ENCODE data around the gene SCYL2.
"Not testable (repeated sequence)": the region's sequence is repeated elsewhere in the genome, so short reads cannot be mapped to it uniquely, and the experiment has no call there.

SCYL2 gene

DNA sequence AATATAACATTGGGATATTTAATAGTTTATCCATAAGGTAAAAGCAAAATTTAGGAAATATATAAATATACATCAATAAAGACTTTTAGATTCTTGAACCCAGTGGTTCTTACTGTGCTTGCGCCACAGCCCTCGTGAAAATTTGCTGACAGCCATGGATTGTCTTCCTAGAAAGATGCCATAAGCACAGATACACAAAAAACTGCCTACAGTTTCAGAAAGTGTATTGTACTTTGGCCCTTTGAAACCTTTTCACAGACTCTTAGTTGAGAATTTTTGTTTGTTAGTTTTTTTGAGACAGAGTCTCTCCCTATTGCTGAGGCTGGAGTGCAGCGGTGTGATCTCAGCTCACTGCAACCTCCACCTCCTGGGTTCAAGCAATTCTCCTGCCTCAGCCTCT is 28.2 kb upstream of the SCYL2 start:
- Histone ChIP-seq H3K9me3 (ENCODE audit: control insufficient read depth, insufficient read depth, low read depth, low read length) (no peaks in the 10 kb centered on the region), H3K4me1 (ENCODE audit: control insufficient read depth, insufficient read depth, low read length) (peaks cover 6% of the 10 kb centered on the region; the same call in 1 of the 2 replicates), H3K27me3 (ENCODE audit: control insufficient read depth, insufficient read depth, low read length) (no peaks in the 10 kb centered on the region), H3K36me3 (ENCODE audit: control insufficient read depth, insufficient read depth, low read length) (no peaks in the 10 kb centered on the region), H3K9ac (ENCODE audit: low read length) (no peak overlapping the region), H3K4me3 (ENCODE audit: low read depth, low read length) (no peak overlapping the region), H3K27ac (ENCODE audit: low read depth, low read length) (no peak overlapping the region)

- Histone ChIP-seq H3K9ac (ENCODE audit: low read length) (no peak overlapping the region), H3K36me3 (ENCODE audit: control insufficient read depth, insufficient read depth, low read length) (no peaks in the 10 kb centered on the region), H3K4me3 (ENCODE audit: low read depth, low read length) (no peak overlapping the region), H3K9me3 (ENCODE audit: control insufficient read depth, insufficient read depth, low read depth, low read length) (no peaks in the 10 kb centered on the region), H3K27me3 (ENCODE audit: control insufficient read depth, insufficient read depth, low read length) (no peaks in the 10 kb centered on the region), H3K4me1 (ENCODE audit: control insufficient read depth, insufficient read depth, low read length) (peaks cover 1% of the 10 kb centered on the region; the same call in 1 of the 2 replicates), H3K27ac (ENCODE audit: low read depth, low read length) (no peak overlapping the region)
Measured at GRCh38 chr12:100239589-100239988, 27.4 kb upstream of the SCYL2 start.

DNA sequence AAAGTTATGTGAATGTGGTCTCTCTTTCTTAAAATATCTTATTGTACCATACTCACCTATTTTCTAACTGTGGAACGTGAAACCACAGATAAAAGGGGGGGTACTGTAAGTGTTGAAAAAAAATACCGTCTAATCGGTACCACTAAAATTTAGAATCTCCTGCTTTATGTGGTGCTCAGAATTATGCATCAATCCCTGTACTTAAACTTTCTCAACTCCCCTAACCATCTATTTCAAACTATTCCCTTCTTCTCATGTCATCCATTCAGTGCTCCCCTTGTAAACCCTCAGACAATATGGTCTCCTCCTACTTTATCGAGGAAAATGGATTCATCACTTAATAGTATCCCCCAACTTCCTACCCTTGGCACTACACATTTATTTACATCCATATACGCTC is 23.8 kb upstream of the SCYL2 start:
- no peak overlapping the region for H3K9ac ChIP-seq (ENCODE audit: low read length)
- no peaks in the 10 kb centered on the region for H3K4me1 ChIP-seq (ENCODE audit: control insufficient read depth, insufficient read depth, low read length)
- H3K36me3 ChIP-seq (ENCODE audit: control insufficient read depth, insufficient read depth, low read length), result no peaks in the 10 kb centered on the region
- H3K4me3 ChIP-seq (ENCODE audit: low read depth, low read length), result no peak overlapping the region
- H3K27me3 ChIP-seq (ENCODE audit: control insufficient read depth, insufficient read depth, low read length), result no peaks in the 10 kb centered on the region
- no peak overlapping the region for H3K27ac ChIP-seq (ENCODE audit: low read depth, low read length)
- H3K9me3 ChIP-seq (ENCODE audit: control insufficient read depth, insufficient read depth, low read depth, low read length), result no peaks in the 10 kb centered on the region

- H3K9me3 ChIP-seq (ENCODE audit: control insufficient read depth, insufficient read depth, low read depth, low read length), result no peaks in the 10 kb centered on the region
- no peak overlapping the region for H3K27ac ChIP-seq (ENCODE audit: low read depth, low read length)
- H3K9ac ChIP-seq (ENCODE audit: low read length), result no peak overlapping the region
- H3K4me1 ChIP-seq (ENCODE audit: control insufficient read depth, insufficient read depth, low read length), result no peaks in the 10 kb centered on the region
- no peak overlapping the region for H3K4me3 ChIP-seq (ENCODE audit: low read depth, low read length)
- no peaks in the 10 kb centered on the region; the same call in 1 of the 2 replicates for H3K36me3 ChIP-seq (ENCODE audit: control insufficient read depth, insufficient read depth, low read length)
- no peaks in the 10 kb centered on the region for H3K27me3 ChIP-seq (ENCODE audit: control insufficient read depth, insufficient read depth, low read length)
Measured at GRCh38 chr12:100247765-100248164, 19.2 kb upstream of the SCYL2 start.

- no peaks in the 10 kb centered on the region for H3K9me3 ChIP-seq (ENCODE audit: control insufficient read depth, insufficient read depth, low read depth, low read length)
- H3K4me1 ChIP-seq (ENCODE audit: control insufficient read depth, insufficient read depth, low read length), result no peaks in the 10 kb centered on the region
- H3K36me3 ChIP-seq (ENCODE audit: control insufficient read depth, insufficient read depth, low read length), result no peaks in the 10 kb centered on the region; the same call in 1 of the 2 replicates
- no peaks in the 10 kb centered on the region for H3K27me3 ChIP-seq (ENCODE audit: control insufficient read depth, insufficient read depth, low read length)
- no peak overlapping the region for H3K4me3 ChIP-seq (ENCODE audit: low read depth, low read length)
- H3K9ac ChIP-seq (ENCODE audit: low read length), result no peak overlapping the region
- no peak overlapping the region for H3K27ac ChIP-seq (ENCODE audit: low read depth, low read length)
Measured at GRCh38 chr12:100248886-100249285, 18.1 kb upstream of the SCYL2 start.

GRCh38 chr12:100249941-100250340 is 17.0 kb upstream of the SCYL2 start:
- Histone ChIP-seq H3K9ac (ENCODE audit: low read length) (no peak overlapping the region), H3K36me3 (ENCODE audit: control insufficient read depth, insufficient read depth, low read length) (no peaks in the 10 kb centered on the region; the same call in 1 of the 2 replicates), H3K9me3 (ENCODE audit: control insufficient read depth, insufficient read depth, low read depth, low read length) (no peaks in the 10 kb centered on the region), H3K27me3 (ENCODE audit: control insufficient read depth, insufficient read depth, low read length) (no peaks in the 10 kb centered on the region), H3K4me3 (ENCODE audit: low read depth, low read length) (no peak overlapping the region), H3K27ac (ENCODE audit: low read depth, low read length) (no peak overlapping the region), H3K4me1 (ENCODE audit: control insufficient read depth, insufficient read depth, low read length) (no peaks in the 10 kb centered on the region)

DNA sequence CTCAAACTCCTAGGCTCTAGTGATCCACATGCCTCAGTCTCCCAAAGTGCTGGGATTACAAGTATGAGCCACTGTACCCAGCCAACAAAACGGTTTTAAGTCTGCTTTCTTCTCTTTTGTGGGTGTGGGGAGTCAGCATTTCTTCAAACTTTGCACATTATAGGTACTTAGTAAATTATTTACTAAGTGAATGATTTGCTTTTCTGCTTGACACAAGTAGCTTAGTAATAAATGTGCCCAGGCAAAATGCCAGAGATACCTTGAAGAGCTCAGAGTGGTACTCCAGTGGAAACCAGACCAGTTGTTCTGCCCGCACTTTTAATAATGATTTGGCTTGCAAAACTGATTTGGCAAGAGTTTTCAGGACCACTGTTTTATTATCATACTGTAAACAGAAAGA is 15.1 kb upstream of the SCYL2 start:
- H3K9me3 ChIP-seq (ENCODE audit: control insufficient read depth, insufficient read depth, low read depth, low read length), result no peaks in the 10 kb centered on the region
- H3K27me3 ChIP-seq (ENCODE audit: control insufficient read depth, insufficient read depth, low read length), result no peaks in the 10 kb centered on the region
- H3K36me3 ChIP-seq (ENCODE audit: control insufficient read depth, insufficient read depth, low read length), result no peaks in the 10 kb centered on the region; the same call in 1 of the 2 replicates
- no peak overlapping the region for H3K9ac ChIP-seq (ENCODE audit: low read length)
- no peaks in the 10 kb centered on the region for H3K4me1 ChIP-seq (ENCODE audit: control insufficient read depth, insufficient read depth, low read length)
- H3K4me3 ChIP-seq (ENCODE audit: low read depth, low read length), result no peak overlapping the region
- H3K27ac ChIP-seq (ENCODE audit: low read depth, low read length), result no peak overlapping the region

DNA sequence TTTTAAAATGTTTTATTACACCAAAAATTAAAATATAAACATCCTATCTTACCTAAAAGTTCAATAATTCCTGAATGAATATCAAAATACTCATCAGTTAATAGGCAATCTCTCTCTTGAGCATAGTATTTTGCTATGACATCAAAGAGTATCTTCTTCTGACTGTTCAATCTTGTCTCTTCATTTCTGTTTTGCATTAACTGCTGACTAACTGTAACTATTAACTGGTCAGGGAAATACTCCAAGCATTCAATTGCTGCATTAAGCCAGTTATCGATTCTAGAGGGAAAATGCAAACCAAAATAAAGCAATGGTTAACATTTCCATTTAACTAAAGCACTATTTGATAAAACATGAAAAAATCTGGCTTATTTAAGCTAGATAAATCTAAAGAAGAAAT is 13.5 kb upstream of the SCYL2 start:
- Histone ChIP-seq H3K4me1 (ENCODE audit: control insufficient read depth, insufficient read depth, low read length) (no peaks in the 10 kb centered on the region), H3K27ac (ENCODE audit: low read depth, low read length) (no peak overlapping the region), H3K36me3 (ENCODE audit: control insufficient read depth, insufficient read depth, low read length) (no peaks in the 10 kb centered on the region; the same call in 1 of the 2 replicates), H3K27me3 (ENCODE audit: control insufficient read depth, insufficient read depth, low read length) (no peaks in the 10 kb centered on the region), H3K9ac (ENCODE audit: low read length) (no peak overlapping the region), H3K4me3 (ENCODE audit: low read depth, low read length) (no peak overlapping the region), H3K9me3 (ENCODE audit: control insufficient read depth, insufficient read depth, low read depth, low read length) (no peaks in the 10 kb centered on the region)

GRCh38 chr12:100254876-100255275 is 12.1 kb upstream of the SCYL2 start:
- Histone ChIP-seq H3K36me3 (ENCODE audit: control insufficient read depth, insufficient read depth, low read length) (no peaks in the 10 kb centered on the region; the same call in 1 of the 2 replicates), H3K9ac (ENCODE audit: low read length) (no peak overlapping the region), H3K9me3 (ENCODE audit: control insufficient read depth, insufficient read depth, low read depth, low read length) (no peaks in the 10 kb centered on the region), H3K4me3 (ENCODE audit: low read depth, low read length) (no peak overlapping the region), H3K27me3 (ENCODE audit: control insufficient read depth, insufficient read depth, low read length) (no peaks in the 10 kb centered on the region), H3K4me1 (ENCODE audit: control insufficient read depth, insufficient read depth, low read length) (no peaks in the 10 kb centered on the region), H3K27ac (ENCODE audit: low read depth, low read length) (no peak overlapping the region)

DNA sequence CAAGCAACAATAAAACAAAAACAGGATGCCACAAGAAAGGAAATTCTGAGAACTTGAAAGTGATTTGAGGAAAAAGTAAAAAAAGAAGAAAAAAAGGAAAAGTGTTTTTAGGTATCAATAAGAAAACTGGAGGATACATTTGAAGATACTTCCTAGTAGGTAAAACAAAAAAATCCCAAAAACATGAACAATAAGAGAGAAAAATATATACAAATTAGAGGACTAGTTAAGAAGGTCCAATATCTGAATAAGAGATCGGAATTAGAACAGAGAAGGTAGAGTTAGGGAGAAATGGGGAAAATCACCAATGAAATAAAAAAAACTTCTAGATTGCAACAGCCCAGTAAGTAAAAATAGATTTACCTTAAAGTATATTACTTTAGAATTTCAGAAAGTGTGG is 8.8 kb upstream of the SCYL2 start:
- H3K4me3 ChIP-seq (ENCODE audit: low read depth, low read length), result no peak overlapping the region
- no peaks in the 10 kb centered on the region for H3K9me3 ChIP-seq (ENCODE audit: control insufficient read depth, insufficient read depth, low read depth, low read length)
- H3K9ac ChIP-seq (ENCODE audit: low read length), result no peak overlapping the region
- H3K4me1 ChIP-seq (ENCODE audit: control insufficient read depth, insufficient read depth, low read length), result no peaks in the 10 kb centered on the region
- no peaks in the 10 kb centered on the region for H3K27me3 ChIP-seq (ENCODE audit: control insufficient read depth, insufficient read depth, low read length)
- H3K27ac ChIP-seq (ENCODE audit: low read depth, low read length), result no peak overlapping the region
- peaks cover 1% of the 10 kb centered on the region; the same call in 1 of the 2 replicates for H3K36me3 ChIP-seq (ENCODE audit: control insufficient read depth, insufficient read depth, low read length)

DNA sequence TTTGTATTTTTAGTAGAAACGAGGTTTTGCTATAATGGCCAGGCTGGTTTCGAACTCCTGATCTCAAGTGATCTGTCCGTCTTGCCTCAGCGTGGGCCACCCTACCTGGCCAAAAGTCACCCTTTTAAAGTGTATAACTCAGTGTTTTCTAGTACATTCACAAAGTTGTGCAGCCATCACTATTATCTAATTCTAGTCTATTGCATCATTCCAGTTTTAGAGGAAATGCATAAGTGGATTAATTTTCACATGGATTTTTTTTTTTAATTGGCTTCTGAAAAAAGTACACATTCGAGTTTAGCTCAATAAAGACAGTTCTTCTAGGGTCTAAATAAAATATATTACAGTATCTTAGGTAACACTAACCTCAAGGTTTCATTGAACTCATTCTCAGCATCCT is 3.8 kb upstream of the SCYL2 start:
- Histone ChIP-seq H3K27ac (ENCODE audit: low read depth, low read length) (no peak overlapping the region), H3K36me3 (ENCODE audit: control insufficient read depth, insufficient read depth, low read length) (peaks cover 3% of the 10 kb centered on the region; the same call in 1 of the 2 replicates), H3K9me3 (ENCODE audit: control insufficient read depth, insufficient read depth, low read depth, low read length) (no peaks in the 10 kb centered on the region), H3K9ac (ENCODE audit: low read length) (no peak overlapping the region), H3K4me3 (ENCODE audit: low read depth, low read length) (no peak overlapping the region), H3K4me1 (ENCODE audit: control insufficient read depth, insufficient read depth, low read length) (no peaks in the 10 kb centered on the region), H3K27me3 (ENCODE audit: control insufficient read depth, insufficient read depth, low read length) (no peaks in the 10 kb centered on the region)

DNA sequence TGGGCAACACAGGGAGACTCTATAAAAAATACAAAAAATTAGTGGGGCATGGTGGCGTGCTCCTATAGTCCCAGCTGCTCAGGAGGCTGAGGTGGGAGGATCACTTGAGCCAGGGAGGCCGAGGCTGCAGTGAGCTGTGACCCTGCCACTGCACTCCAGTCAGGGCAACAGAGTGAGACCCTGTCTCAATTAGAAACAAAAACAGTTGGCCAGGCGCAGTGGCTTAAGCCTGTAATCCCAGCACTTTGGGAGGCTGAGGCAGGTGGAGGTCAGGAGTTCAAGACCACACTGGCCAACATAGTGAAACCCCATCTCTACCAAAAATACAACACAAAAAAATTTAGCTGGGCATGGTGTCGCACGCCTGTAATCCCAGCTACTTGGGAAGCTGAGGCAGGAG is 1.9 kb upstream of the SCYL2 start:
- H3K27ac ChIP-seq (ENCODE audit: low read depth, low read length); H3K9ac ChIP-seq (ENCODE audit: low read length); H3K27me3 ChIP-seq (ENCODE audit: control insufficient read depth, insufficient read depth, low read length); H3K4me3 ChIP-seq (ENCODE audit: low read depth, low read length); H3K9me3 ChIP-seq (ENCODE audit: control insufficient read depth, insufficient read depth, low read depth, low read length); H3K36me3 ChIP-seq (ENCODE audit: control insufficient read depth, insufficient read depth, low read length): not testable (repeated sequence)
- peaks cover 13% of the 10 kb centered on the region for H3K4me1 ChIP-seq (ENCODE audit: control insufficient read depth, insufficient read depth, low read length)

Measured in HUES6 (cell line).